ENCODE measurements around the gene TMEM131L.

DNA sequence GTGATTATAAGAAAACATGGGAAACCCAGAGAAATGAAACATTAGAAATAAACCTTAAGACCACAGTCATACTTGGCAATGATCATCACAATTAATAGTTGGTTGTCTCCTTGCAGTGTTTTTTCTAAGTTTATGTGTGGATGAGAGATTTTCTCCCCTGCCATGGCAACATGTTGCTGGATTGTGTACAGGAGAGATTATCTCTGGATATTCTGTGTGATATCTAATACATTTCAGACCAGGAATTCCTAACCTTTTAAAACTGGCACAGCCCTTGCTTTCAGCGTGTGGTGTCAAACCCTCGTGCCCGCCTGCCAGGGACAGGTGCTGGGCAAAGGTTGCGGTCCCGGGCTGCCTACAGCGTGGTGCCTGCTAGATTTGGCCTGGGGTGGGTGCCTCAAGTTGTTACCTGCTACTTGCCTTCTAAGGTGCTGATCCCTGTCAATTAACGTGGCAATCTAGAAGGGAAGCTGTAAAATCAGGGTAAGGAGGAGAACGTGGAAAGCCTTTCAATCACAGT, 100.5 kb downstream of the TMEM131L start:
- TF ChIP-seq, protein P1, sequence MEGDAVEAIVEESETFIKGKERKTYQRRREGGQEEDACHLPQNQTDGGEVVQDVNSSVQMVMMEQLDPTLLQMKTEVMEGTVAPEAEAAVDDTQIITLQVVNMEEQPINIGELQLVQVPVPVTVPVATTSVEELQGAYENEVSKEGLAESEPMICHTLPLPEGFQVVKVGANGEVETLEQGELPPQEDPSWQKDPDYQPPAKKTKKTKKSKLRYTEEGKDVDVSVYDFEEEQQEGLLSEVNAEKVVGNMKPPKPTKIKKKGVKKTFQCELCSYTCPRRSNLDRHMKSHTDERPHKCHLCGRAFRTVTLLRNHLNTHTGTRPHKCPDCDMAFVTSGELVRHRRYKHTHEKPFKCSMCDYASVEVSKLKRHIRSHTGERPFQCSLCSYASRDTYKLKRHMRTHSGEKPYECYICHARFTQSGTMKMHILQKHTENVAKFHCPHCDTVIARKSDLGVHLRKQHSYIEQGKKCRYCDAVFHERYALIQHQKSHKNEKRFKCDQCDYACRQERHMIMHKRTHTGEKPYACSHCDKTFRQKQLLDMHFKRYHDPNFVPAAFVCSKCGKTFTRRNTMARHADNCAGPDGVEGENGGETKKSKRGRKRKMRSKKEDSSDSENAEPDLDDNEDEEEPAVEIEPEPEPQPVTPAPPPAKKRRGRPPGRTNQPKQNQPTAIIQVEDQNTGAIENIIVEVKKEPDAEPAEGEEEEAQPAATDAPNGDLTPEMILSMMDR (IDR thresholded peaks at IDR 0.05), result no peak
- no peak for TF ChIP-seq POLR2A (IDR thresholded peaks at IDR 0.05)

Measured in adrenal gland (tissue), 5 donors.